A549 treated with Mapracorat at 1 μM for 4 hours (cell line): Measurements from ENCODE around the gene EDN3. TPM values are rescaled to one million over a fixed set of nuclear protein-coding genes. Genes with fewer than 3 reads are reported as not detected.

Source experiments
- total RNA-seq: library from RNA; stranded (reverse); fragments of 200-300 nt; extraction: Qiagen RNA extraction; gene quantifications from 5 replicates; pipeline ENCODE4 v1.2.3, GENCODE V29; 2022

Gene EDN3
- 2.8 to 3.3 TPM (median 3.0 TPM) in 5 replicates for total RNA-seq

GRCh38 chr20:59300333-59301081 lies at the start of gene EDN3:
Gene EDN3 (plus strand): TSS chr20:59300611. CDS start chr20:59300813, 202 bp downstream.

Other genes with a start within 250 kb of the EDN3 start
- not detected in 5 replicates for gene ZNF831, start 136.8 kb upstream of the EDN3 start, total RNA-seq